ENCODE data around the gene FAM177A1.

DNA sequence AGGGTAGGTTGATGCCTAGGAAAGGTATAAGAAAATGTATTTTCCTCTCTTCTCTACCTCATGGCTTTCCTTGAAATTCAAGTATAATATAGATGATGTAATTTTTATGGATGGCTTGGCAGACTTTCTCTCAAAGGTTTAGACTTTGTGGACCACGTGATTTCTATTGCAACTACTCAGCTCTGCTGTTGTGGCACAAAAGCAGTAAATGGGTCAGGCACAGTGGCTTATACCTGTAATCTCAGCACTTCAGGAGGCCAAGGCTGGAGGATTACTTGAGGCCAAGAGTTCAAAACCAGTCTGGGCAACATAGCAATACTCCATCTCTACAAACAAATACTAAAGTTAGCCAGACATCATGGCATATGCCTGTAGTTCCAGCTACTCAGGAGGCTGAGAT is 41.2 kb upstream of the FAM177A1 start:
- TF ChIP-seq ZZZ3 (IDR thresholded peaks at IDR 0.05) (no peak), JUN (IDR thresholded peaks at IDR 0.05; ENCODE audit: borderline replicate concordance, low read depth, low read length) (no peak), JUN (CRISPR knock-in tag; IDR thresholded peaks at IDR 0.05; ENCODE audit: borderline replicate concordance) (no peak), POLR3A (IDR thresholded peaks at IDR 0.05; ENCODE audit: borderline replicate concordance, extremely low read depth, insufficient read depth, insufficient read length) (no peak)

Measured in K562 (cell line).